Breast epithelium (tissue), 3 donors: ENCODE results near the gene RSU1.

Experiments
- POLR2A ChIP-seq: fragments of 450-650 bp; IDR thresholded peaks from one replicate; pipeline ENCODE4 v1.6.1; 2016; ENCODE audit warnings: antibody characterized with exemption, mild to moderate bottlenecking, moderate library complexity
- TF ChIP-seq, protein P1 (sequence below), 3 donors: fragments of 450-650 bp; IDR thresholded peaks; one replicate each; pipeline ENCODE4 v1.5.1; 2016 to 2017; ENCODE audit warnings: antibody characterized with exemption in 3 of 3, mild to moderate bottlenecking in 3 of 3, moderate library complexity in 3 of 3

GRCh38 chr10:16788778-16789177, 28.4 kb downstream of the RSU1 start:
- no peak for TF ChIP-seq POLR2A
- TF ChIP-seq, protein P1, sequence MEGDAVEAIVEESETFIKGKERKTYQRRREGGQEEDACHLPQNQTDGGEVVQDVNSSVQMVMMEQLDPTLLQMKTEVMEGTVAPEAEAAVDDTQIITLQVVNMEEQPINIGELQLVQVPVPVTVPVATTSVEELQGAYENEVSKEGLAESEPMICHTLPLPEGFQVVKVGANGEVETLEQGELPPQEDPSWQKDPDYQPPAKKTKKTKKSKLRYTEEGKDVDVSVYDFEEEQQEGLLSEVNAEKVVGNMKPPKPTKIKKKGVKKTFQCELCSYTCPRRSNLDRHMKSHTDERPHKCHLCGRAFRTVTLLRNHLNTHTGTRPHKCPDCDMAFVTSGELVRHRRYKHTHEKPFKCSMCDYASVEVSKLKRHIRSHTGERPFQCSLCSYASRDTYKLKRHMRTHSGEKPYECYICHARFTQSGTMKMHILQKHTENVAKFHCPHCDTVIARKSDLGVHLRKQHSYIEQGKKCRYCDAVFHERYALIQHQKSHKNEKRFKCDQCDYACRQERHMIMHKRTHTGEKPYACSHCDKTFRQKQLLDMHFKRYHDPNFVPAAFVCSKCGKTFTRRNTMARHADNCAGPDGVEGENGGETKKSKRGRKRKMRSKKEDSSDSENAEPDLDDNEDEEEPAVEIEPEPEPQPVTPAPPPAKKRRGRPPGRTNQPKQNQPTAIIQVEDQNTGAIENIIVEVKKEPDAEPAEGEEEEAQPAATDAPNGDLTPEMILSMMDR (IDR thresholded peaks at IDR 0.05): no peak
